PFSK-1 (cell line): ENCODE measurements around the gene GHDC.

ENCODE experiments used
- FOXP2 ChIP-seq: optimal IDR thresholded peaks from 2 replicates; pipeline ENCODE3; 2011; ENCODE audit warnings: borderline replicate concordance, control low read depth, inconsistent platforms; ENCODE audit not compliant: insufficient read depth; ENCODE audit errors: extremely low read length, extremely low read depth
- POLR2AphosphoS5 ChIP-seq: IDR thresholded peaks from 2 replicates; pipeline ENCODE4 v1.6.1; 2012; ENCODE audit warnings: low read depth, mild to moderate bottlenecking, control low read depth, low read length, moderate library complexity
- SIN3A ChIP-seq: IDR thresholded peaks from 2 replicates; pipeline ENCODE4 v1.6.1; 2012; ENCODE audit warnings: mild to moderate bottlenecking, low read length, moderate library complexity, borderline replicate concordance; ENCODE audit not compliant: insufficient read depth
- TAF1 ChIP-seq: IDR thresholded peaks from 2 replicates; pipeline ENCODE4 v1.6.1; 2012; ENCODE audit warnings: low read length, control low read depth, borderline replicate concordance; ENCODE audit not compliant: insufficient read depth
- TF ChIP-seq, protein P1 (sequence below), 2 experiments: IDR thresholded peaks; 2 replicates each; pipeline versions ENCODE4 v1.6.1 to v1.8.0; 2011 to 2012; ENCODE audit warnings: low read depth in 2 of 2, low read length in 2 of 2, control low read depth in 1 of 2, inconsistent platforms in 1 of 2, mild to moderate bottlenecking in 1 of 2, moderate library complexity in 1 of 2; ENCODE audit not compliant: insufficient read depth in 1 of 2

GHDC gene

DNA sequence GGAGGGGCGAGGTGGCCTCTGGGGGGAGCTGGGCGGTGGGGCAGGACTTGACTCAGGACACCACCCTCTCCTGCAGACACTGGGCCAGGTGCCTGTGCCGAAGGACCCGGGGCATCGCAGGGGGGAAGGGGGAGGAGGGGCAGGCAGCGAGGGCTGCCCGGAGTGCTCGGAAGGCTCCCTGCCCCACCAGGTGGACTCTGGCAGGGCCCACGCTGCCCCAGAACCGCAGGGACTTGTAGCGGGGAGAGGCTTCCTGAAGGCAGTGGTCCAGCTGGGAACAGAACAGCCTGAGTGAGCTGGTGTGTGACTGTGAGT lies 4.7 kb downstream of the GHDC start:
- TF ChIP-seq, protein P1, sequence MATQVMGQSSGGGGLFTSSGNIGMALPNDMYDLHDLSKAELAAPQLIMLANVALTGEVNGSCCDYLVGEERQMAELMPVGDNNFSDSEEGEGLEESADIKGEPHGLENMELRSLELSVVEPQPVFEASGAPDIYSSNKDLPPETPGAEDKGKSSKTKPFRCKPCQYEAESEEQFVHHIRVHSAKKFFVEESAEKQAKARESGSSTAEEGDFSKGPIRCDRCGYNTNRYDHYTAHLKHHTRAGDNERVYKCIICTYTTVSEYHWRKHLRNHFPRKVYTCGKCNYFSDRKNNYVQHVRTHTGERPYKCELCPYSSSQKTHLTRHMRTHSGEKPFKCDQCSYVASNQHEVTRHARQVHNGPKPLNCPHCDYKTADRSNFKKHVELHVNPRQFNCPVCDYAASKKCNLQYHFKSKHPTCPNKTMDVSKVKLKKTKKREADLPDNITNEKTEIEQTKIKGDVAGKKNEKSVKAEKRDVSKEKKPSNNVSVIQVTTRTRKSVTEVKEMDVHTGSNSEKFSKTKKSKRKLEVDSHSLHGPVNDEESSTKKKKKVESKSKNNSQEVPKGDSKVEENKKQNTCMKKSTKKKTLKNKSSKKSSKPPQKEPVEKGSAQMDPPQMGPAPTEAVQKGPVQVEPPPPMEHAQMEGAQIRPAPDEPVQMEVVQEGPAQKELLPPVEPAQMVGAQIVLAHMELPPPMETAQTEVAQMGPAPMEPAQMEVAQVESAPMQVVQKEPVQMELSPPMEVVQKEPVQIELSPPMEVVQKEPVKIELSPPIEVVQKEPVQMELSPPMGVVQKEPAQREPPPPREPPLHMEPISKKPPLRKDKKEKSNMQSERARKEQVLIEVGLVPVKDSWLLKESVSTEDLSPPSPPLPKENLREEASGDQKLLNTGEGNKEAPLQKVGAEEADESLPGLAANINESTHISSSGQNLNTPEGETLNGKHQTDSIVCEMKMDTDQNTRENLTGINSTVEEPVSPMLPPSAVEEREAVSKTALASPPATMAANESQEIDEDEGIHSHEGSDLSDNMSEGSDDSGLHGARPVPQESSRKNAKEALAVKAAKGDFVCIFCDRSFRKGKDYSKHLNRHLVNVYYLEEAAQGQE (IDR thresholded peaks at IDR 0.05; ENCODE audit: insufficient read depth in 1 of 2, low read depth in 2 of 2, low read length in 2 of 2): no peak
- TF ChIP-seq FOXP2 (no peak), TAF1 (no peak), SIN3A (no peak), POLR2AphosphoS5 (no peak)

DNA sequence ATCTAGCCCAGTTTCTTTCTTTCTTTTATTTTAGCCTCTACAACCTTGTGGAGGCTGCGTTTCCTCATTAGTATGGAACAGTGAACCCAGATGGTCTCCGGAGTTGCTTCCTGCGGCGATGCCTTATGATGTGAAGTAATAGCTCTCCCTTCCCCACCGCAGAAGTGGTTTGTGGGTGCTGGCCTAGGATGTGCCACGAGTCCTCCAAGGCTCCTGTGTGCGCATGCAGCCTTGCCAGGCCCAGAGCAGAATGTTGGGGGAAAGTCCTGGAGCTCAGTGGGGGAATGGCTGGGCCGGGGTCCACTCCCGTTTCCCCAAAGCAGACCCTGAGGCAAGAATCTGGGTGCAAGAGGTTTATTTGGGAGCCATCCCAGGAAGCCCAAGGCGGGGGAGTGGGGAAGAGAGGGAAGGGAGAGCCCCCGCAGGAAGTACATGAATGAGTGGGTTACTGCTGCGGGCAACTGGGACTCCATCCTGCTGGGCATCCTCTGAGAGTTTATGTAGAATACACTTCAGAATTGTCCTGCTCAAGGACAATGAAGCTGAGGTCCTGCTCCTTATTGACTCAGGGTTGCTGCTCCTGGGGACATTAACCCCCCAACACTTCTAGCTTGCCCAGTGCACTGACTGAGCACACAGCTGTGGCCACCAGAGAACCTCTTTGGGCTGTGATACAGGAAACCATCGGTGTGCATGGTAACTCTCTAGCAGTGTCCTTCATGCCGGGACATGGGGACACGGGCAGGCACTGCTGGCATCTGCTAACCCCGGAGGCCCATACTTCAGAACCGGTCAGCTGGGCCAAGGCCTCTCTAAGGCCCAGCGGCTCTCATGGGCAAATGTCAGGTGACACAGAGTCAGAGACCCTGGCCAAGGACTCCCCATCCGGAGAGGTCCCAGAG lies 5.3 kb downstream of the GHDC start:
- TF ChIP-seq TAF1: no peak

GRCh38 chr17:42187833-42188232 lies 6.5 kb downstream of the GHDC start:
- TF ChIP-seq SIN3A (no peak), POLR2AphosphoS5 (no peak), FOXP2 (no peak), TAF1 (no peak)
- TF ChIP-seq, protein P1 (IDR thresholded peaks at IDR 0.05; ENCODE audit: insufficient read depth in 1 of 2, low read depth in 2 of 2, low read length in 2 of 2): no peak

- TF ChIP-seq TAF1: no peak
- TF ChIP-seq FOXP2: no peak
- no peak for TF ChIP-seq POLR2AphosphoS5
- TF ChIP-seq SIN3A: no peak
- TF ChIP-seq, protein P1 (IDR thresholded peaks at IDR 0.05; ENCODE audit: insufficient read depth in 1 of 2, low read depth in 2 of 2, low read length in 2 of 2): no peak
Observed at GRCh38 chr17:42185621-42185930, 8.7 kb downstream of the GHDC start.

GRCh38 chr17:42184713-42185620 lies 9.3 kb downstream of the GHDC start, which contains the start of gene HCRT:
Gene HCRT, minus strand, starts transcription at chr17:42185452. Its CDS starts 87 bp downstream, at chr17:42185365.
- no peak for TF ChIP-seq FOXP2
- no peak for TF ChIP-seq TAF1
